ENCODE results near the gene UBN1.

Gene UBN1

GRCh38 chr16:4913774-4914525 lies 66.7 kb downstream of the UBN1 start:
- TF ChIP-seq CTCF (conservative IDR thresholded peaks at IDR 0.05; ENCODE audit: low read depth, low read length): no peak
- DNase-seq (ENCODE audit: low read depth): no peak
- no peak overlapping the region for H3K4me3 ChIP-seq (ENCODE audit: low read depth, low read length)

DNA sequence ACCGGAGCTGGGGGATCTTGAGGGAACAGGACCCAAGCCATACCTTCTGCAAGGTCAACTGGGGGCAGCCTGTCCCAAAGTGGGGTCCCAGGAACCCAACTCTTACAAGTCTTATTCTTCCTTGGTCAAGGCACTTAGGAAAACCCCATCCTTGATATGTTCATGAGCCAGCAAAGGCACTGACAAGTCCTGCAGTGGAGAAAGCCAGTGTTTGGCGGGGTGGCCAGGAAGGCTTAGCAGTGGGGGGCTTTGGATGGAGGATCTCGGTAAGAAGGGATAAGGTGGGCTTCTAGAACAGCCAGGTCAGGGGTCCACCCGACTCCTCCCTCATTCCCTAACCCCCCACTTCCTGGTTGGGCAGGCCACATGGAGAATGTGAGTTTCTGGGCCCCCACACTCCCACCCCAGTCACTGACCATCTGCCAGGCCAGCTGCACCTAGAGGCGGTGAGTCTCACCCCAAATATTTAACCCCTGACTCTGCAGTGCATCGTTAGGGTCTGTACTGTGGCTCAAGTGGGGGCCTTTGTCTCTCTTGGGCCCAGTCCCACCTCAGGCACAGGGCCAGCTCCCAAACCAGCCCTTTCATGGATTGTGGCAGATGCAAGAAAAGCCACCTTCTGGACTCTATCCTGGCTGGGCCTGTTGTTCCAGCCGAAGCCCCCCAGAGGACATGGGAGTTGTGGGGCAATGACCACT lies 67.4 kb downstream of the UBN1 start:
- no peak overlapping the region for H3K4me3 ChIP-seq (ENCODE audit: low read depth, low read length)
- no peak for TF ChIP-seq CTCF (conservative IDR thresholded peaks at IDR 0.05; ENCODE audit: low read depth, low read length)
- no peak for DNase-seq (ENCODE audit: low read depth)

GRCh38 chr16:4915226-4915761 lies 68.0 kb downstream of the UBN1 start:
- no peak overlapping the region for H3K4me3 ChIP-seq (ENCODE audit: low read depth, low read length)
- no peak for TF ChIP-seq CTCF (conservative IDR thresholded peaks at IDR 0.05; ENCODE audit: low read depth, low read length)
- peak; percentile 96 for DNase-seq (ENCODE audit: low read depth)

DNA sequence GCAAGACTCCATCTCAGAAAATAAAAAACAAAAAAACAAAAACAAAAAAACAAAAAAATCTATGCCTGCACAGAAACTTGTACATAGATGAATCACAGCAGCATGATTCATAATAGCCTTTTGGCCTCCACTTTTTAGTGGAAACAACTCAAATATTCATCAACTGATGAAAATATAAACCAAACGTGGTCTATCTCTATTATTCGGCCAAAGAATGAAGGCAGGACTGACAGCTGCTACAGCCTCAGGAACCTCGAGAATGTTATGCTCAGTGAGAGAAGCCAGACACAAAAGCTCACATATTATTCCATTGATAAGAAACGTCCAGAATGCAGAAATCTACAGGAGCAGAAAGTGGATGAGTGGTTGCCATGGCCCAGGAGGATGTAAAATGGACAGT lies 69.8 kb downstream of the UBN1 start:
- DNase-seq (ENCODE audit: low read depth): peak; percentile 75
- H3K4me3 ChIP-seq (ENCODE audit: low read depth, low read length): no peak overlapping the region
- TF ChIP-seq CTCF (conservative IDR thresholded peaks at IDR 0.05; ENCODE audit: low read depth, low read length): no peak

DNA sequence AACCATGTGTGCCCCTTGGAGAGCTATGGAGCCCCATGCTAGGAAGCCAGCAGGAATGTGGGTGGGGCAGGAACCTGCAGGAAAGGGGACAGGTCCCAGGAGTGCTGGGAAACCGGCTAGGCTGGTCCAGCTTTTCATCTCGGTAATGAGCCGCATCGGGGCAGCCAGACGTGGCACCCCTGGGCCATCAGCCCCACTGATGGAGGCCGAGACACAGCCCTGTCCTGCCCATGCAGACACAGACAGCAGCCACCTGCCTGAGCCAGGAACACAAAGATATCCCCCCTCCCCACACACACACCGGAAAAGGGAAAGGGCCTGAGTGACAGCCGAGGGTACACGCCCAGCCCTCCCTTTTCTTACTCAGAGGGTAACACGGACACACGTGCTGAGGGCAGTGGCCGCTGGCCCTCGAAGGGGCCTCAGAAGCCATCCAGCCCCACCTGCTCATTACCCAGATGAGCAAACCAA lies 71.5 kb downstream of the UBN1 start:
- no peak for TF ChIP-seq CTCF (conservative IDR thresholded peaks at IDR 0.05; ENCODE audit: low read depth, low read length)
- H3K4me3 ChIP-seq (ENCODE audit: low read depth, low read length): no peak overlapping the region
- no peak for DNase-seq (ENCODE audit: low read depth)

DNA sequence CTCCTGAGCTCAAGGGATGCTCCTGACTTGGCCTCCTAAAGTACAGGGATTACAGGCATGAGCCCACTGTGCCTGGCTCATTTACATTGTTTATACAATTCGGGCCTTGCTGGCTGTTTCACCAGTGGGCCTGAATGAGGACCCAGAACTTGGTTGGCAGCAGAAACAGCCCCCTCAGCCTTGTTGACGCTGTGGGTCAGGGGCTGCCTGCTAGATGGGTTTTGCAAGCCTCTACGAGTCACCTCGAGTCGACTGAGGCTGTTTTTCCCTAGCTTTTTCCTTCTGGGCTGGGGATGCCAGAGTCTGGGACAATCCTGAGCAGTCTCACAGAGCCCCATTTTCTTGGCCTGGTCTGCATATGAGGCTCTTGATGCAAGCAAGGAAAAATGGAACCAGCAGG lies 73.5 kb downstream of the UBN1 start:
- no peak for TF ChIP-seq CTCF (conservative IDR thresholded peaks at IDR 0.05; ENCODE audit: low read depth, low read length)
- no peak overlapping the region for H3K4me3 ChIP-seq (ENCODE audit: low read depth, low read length)
- DNase-seq (ENCODE audit: low read depth): no peak

All from choroid plexus epithelial cell (primary cell).